T-helper 2 cell treated with Interferon-gamma antibody and Interleukin-4, amounts not matched to agents 5 μg/mL and 100 μg/mL, for 36 hours (primary cell): ENCODE results near the gene NLE1.
"Not testable (repeated sequence)": the region's sequence is repeated elsewhere in the genome, so short reads cannot be mapped to it uniquely, and the experiment has no call there.

Experiments used
- DNase-seq: peaks from one replicate; pipeline ENCODE4 v3.0.0; 2021; ENCODE audit warnings: low spot score
- H3K27ac Mint-ChIP-seq: one replicate; pipeline ENCODE4 v1.8.0; 2021; ENCODE audit warnings: mild to moderate bottlenecking, mixed read lengths
- H3K27me3 Mint-ChIP-seq: one replicate; pipeline ENCODE4 v1.8.0; 2021; ENCODE audit warnings: low read depth, mixed read lengths
- H3K36me3 Mint-ChIP-seq: one replicate; pipeline ENCODE4 v1.8.0; 2021; ENCODE audit warnings: low read depth, mixed read lengths
- H3K4me1 Mint-ChIP-seq: one replicate; pipeline ENCODE4 v1.8.0; 2021; ENCODE audit warnings: low read depth, mixed read lengths
- H3K4me3 Mint-ChIP-seq: one replicate; pipeline ENCODE4 v1.8.0; 2022; ENCODE audit warnings: mild to moderate bottlenecking, moderate library complexity, mixed read lengths
- H3K9me3 Mint-ChIP-seq: one replicate; pipeline ENCODE4 v1.8.0; 2021; ENCODE audit warnings: mixed read lengths

NLE1 gene

GRCh38 chr17:35141681-35142466 lies at the start of gene NLE1:
TSS of gene NLE1 (minus strand) at chr17:35142303. CDS start at chr17:35142275, 28 bp downstream.
- DNase-seq: peak; percentile 85
- Mint-ChIP-seq H3K4me3 (peak within 1 kb of the TSS; percentile 75), H3K9me3 (no peaks in the 10 kb centered on the region), H3K27me3 (no peaks in the 10 kb centered on the region), H3K4me1 (peaks cover 11% of the 10 kb centered on the region), H3K27ac (peak within 1 kb of the TSS; percentile 70), H3K36me3 (peaks cover 10% of the 10 kb centered on the region)

GRCh38 chr17:35191001-35191695 lies 49.0 kb upstream of the NLE1 start:
- Mint-ChIP-seq H3K27ac (no peak overlapping the region), H3K9me3 (peaks cover 2% of the 10 kb centered on the region), H3K27me3 (peaks cover 2% of the 10 kb centered on the region), H3K4me1 (peaks cover 32% of the 10 kb centered on the region), H3K36me3 (peaks cover 6% of the 10 kb centered on the region), H3K4me3 (no peak overlapping the region)
- no peak for DNase-seq

GRCh38 chr17:35189291-35189690 lies 47.2 kb upstream of the NLE1 start:
- no peaks in the 10 kb centered on the region for H3K9me3 Mint-ChIP-seq
- H3K36me3 Mint-ChIP-seq: peaks cover 5% of the 10 kb centered on the region
- peaks cover 2% of the 10 kb centered on the region for H3K27me3 Mint-ChIP-seq
- H3K4me3 Mint-ChIP-seq: peak overlapping the region; percentile 10
- no peak overlapping the region for H3K27ac Mint-ChIP-seq
- DNase-seq: no peak
- H3K4me1 Mint-ChIP-seq: peaks cover 37% of the 10 kb centered on the region

GRCh38 chr17:35188111-35188510 lies 46.0 kb upstream of the NLE1 start:
- Mint-ChIP-seq H3K4me3 (peak overlapping the region; percentile 64), H3K4me1 (peaks cover 43% of the 10 kb centered on the region), H3K36me3 (peaks cover 5% of the 10 kb centered on the region), H3K27me3 (peaks cover under 1% of the 10 kb centered on the region), H3K9me3 (no peaks in the 10 kb centered on the region), H3K27ac (peak overlapping the region; percentile 87)
- no peak for DNase-seq

- Mint-ChIP-seq H3K9me3 (no peaks in the 10 kb centered on the region), H3K27ac (peak overlapping the region; percentile 39), H3K4me3 (no peak overlapping the region), H3K27me3 (no peaks in the 10 kb centered on the region), H3K36me3 (peaks cover 5% of the 10 kb centered on the region), H3K4me1 (peaks cover 46% of the 10 kb centered on the region)
- DNase-seq: no peak
Measured at GRCh38 chr17:35187481-35187880, 45.4 kb upstream of the NLE1 start.

GRCh38 chr17:35185849-35186248 lies 43.7 kb upstream of the NLE1 start:
- Mint-ChIP-seq H3K27me3 (no peaks in the 10 kb centered on the region), H3K36me3 (peaks cover 5% of the 10 kb centered on the region), H3K27ac (no peak overlapping the region), H3K4me3 (no peak overlapping the region), H3K9me3 (no peaks in the 10 kb centered on the region), H3K4me1 (peaks cover 44% of the 10 kb centered on the region)
- no peak for DNase-seq

GRCh38 chr17:35184274-35184673 lies 42.2 kb upstream of the NLE1 start:
- Mint-ChIP-seq H3K4me3 (no peak overlapping the region), H3K36me3 (peaks cover 7% of the 10 kb centered on the region), H3K9me3 (peaks cover 2% of the 10 kb centered on the region), H3K27me3 (no peaks in the 10 kb centered on the region), H3K27ac (no peak overlapping the region), H3K4me1 (peaks cover 42% of the 10 kb centered on the region)
- no peak for DNase-seq

GRCh38 chr17:35183332-35183731 lies 41.2 kb upstream of the NLE1 start:
- H3K4me3 Mint-ChIP-seq: no peak overlapping the region
- no peaks in the 10 kb centered on the region for H3K27me3 Mint-ChIP-seq
- H3K9me3 Mint-ChIP-seq: peaks cover 8% of the 10 kb centered on the region
- peaks cover 43% of the 10 kb centered on the region for H3K4me1 Mint-ChIP-seq
- peaks cover 7% of the 10 kb centered on the region for H3K36me3 Mint-ChIP-seq
- peak; percentile 28 for DNase-seq
- H3K27ac Mint-ChIP-seq: no peak overlapping the region

- H3K9me3 Mint-ChIP-seq, H3K27me3 Mint-ChIP-seq, H3K4me3 Mint-ChIP-seq, H3K27ac Mint-ChIP-seq, DNase-seq: not testable (repeated sequence)
- H3K36me3 Mint-ChIP-seq: peaks cover 11% of the 10 kb centered on the region
- H3K4me1 Mint-ChIP-seq: peaks cover 56% of the 10 kb centered on the region
Measured at GRCh38 chr17:35179379-35179778, 37.3 kb upstream of the NLE1 start.

- DNase-seq: no peak
- peaks cover 8% of the 10 kb centered on the region for H3K9me3 Mint-ChIP-seq
- no peaks in the 10 kb centered on the region for H3K27me3 Mint-ChIP-seq
- H3K4me1 Mint-ChIP-seq: peaks cover 54% of the 10 kb centered on the region
- H3K36me3 Mint-ChIP-seq: peaks cover 11% of the 10 kb centered on the region
- no peak overlapping the region for H3K4me3 Mint-ChIP-seq
- peak overlapping the region; percentile 15 for H3K27ac Mint-ChIP-seq
Measured at GRCh38 chr17:35176897-35177296, 34.8 kb upstream of the NLE1 start.

- H3K27me3 Mint-ChIP-seq: no peaks in the 10 kb centered on the region
- no peak overlapping the region for H3K4me3 Mint-ChIP-seq
- H3K4me1 Mint-ChIP-seq: peaks cover 60% of the 10 kb centered on the region
- no peak overlapping the region for H3K27ac Mint-ChIP-seq
- H3K9me3 Mint-ChIP-seq: peaks cover 8% of the 10 kb centered on the region
- peaks cover 11% of the 10 kb centered on the region for H3K36me3 Mint-ChIP-seq
- DNase-seq: no peak
Measured at GRCh38 chr17:35175638-35176415, 33.7 kb upstream of the NLE1 start.

- DNase-seq: no peak
- Mint-ChIP-seq H3K4me1 (peaks cover 60% of the 10 kb centered on the region), H3K9me3 (peaks cover 8% of the 10 kb centered on the region), H3K27ac (peak overlapping the region; percentile 63), H3K36me3 (peaks cover 11% of the 10 kb centered on the region), H3K27me3 (no peaks in the 10 kb centered on the region), H3K4me3 (no peak overlapping the region)
Measured at GRCh38 chr17:35174835-35175334, 32.8 kb upstream of the NLE1 start.

GRCh38 chr17:35172321-35172720 lies 30.2 kb upstream of the NLE1 start:
- H3K9me3 Mint-ChIP-seq, H3K4me3 Mint-ChIP-seq, DNase-seq, H3K36me3 Mint-ChIP-seq, H3K27me3 Mint-ChIP-seq, H3K27ac Mint-ChIP-seq: not testable (repeated sequence)
- H3K4me1 Mint-ChIP-seq: peaks cover 43% of the 10 kb centered on the region

GRCh38 chr17:35171834-35172233 lies 29.7 kb upstream of the NLE1 start:
- Mint-ChIP-seq H3K4me3 (peak overlapping the region; percentile 34), H3K4me1 (peaks cover 38% of the 10 kb centered on the region), H3K36me3 (no peaks in the 10 kb centered on the region), H3K27ac (peak overlapping the region; percentile 47), H3K9me3 (no peaks in the 10 kb centered on the region), H3K27me3 (no peaks in the 10 kb centered on the region)
- no peak for DNase-seq
